Tibial artery (tissue), 4 donors: ENCODE measurements around the gene CDNF.
A peak's percentile ranks its signal among the peaks of the same experiment; 100 is the strongest.

Experiments used
- DNase-seq, 2 donors: peaks; one replicate each; pipeline ENCODE4 v3.0.0-alpha.2; 2019
- H3K27ac ChIP-seq, 2 donors: fragments of 200-600 bp; sonication (generic) in 1 of 2; 1 replicate in 1 of 2; 2 replicates in 1 of 2; pipeline ENCODE4 v1.5.1; 2018 to 2019; ENCODE audit warnings: mild to moderate bottlenecking in 1 of 2
- H3K27me3 ChIP-seq, 2 donors: fragments of 200-600 bp; sonication (generic) in 1 of 2; one replicate each; pipeline versions ENCODE4 v1.5.1 to v1.6.0; 2016 to 2019
- H3K36me3 ChIP-seq, 3 donors: fragments of 200-600 bp; sonication (generic) in 2 of 3; one replicate each; pipeline ENCODE4 v1.5.1; 2016 to 2019; ENCODE audit warnings: mild to moderate bottlenecking in 2 of 3
- H3K4me1 ChIP-seq, 4 donors: fragments of 200-600 bp; sonication (generic) in 2 of 4; 1 replicate in 3 of 4; 2 replicates in 1 of 4; pipeline ENCODE4 v1.5.1; 2016 to 2019
- H3K4me3 ChIP-seq, 2 donors: fragments of 200-600 bp; sonication (generic) in 1 of 2; 1 replicate in 1 of 2; 2 replicates in 1 of 2; pipeline ENCODE4 v1.5.1; 2018 to 2019; ENCODE audit warnings: mild to moderate bottlenecking in 2 of 2
- H3K9me3 ChIP-seq, 3 donors: fragments of 200-600 bp; sonication (generic) in 1 of 3; one replicate each; pipeline ENCODE4 v1.5.1; 2016 to 2019
- intact Hi-C: fragments of 100-400 bp; cut with DNase I; formaldehyde crosslinking; loops from one replicate; pipeline ENCODE4 v1.15.0; 2023; ENCODE audit warnings: low total_unique reads
- TF ChIP-seq, protein P1 (sequence below), 2 experiments: fragments of 200-600 bp in 1 of 2; fragments of 450-650 bp in 1 of 2; IDR thresholded peaks; one replicate each; pipeline ENCODE4 v1.5.1; 2017 to 2019; ENCODE audit warnings: antibody characterized with exemption in 2 of 2, mild to moderate bottlenecking in 1 of 2, moderate library complexity in 1 of 2

CDNF gene

GRCh38 chr10:14838582-14839304, 906 bp upstream of the CDNF start:
- intact Hi-C loops = loop anchor here (5.0 kb wide), 1 partner anchor 39 kb away; the partner anchor contains the start of gene SUV39H2
- TF ChIP-seq, protein P1, sequence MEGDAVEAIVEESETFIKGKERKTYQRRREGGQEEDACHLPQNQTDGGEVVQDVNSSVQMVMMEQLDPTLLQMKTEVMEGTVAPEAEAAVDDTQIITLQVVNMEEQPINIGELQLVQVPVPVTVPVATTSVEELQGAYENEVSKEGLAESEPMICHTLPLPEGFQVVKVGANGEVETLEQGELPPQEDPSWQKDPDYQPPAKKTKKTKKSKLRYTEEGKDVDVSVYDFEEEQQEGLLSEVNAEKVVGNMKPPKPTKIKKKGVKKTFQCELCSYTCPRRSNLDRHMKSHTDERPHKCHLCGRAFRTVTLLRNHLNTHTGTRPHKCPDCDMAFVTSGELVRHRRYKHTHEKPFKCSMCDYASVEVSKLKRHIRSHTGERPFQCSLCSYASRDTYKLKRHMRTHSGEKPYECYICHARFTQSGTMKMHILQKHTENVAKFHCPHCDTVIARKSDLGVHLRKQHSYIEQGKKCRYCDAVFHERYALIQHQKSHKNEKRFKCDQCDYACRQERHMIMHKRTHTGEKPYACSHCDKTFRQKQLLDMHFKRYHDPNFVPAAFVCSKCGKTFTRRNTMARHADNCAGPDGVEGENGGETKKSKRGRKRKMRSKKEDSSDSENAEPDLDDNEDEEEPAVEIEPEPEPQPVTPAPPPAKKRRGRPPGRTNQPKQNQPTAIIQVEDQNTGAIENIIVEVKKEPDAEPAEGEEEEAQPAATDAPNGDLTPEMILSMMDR (IDR thresholded peaks at IDR 0.05) = no peak

DNA sequence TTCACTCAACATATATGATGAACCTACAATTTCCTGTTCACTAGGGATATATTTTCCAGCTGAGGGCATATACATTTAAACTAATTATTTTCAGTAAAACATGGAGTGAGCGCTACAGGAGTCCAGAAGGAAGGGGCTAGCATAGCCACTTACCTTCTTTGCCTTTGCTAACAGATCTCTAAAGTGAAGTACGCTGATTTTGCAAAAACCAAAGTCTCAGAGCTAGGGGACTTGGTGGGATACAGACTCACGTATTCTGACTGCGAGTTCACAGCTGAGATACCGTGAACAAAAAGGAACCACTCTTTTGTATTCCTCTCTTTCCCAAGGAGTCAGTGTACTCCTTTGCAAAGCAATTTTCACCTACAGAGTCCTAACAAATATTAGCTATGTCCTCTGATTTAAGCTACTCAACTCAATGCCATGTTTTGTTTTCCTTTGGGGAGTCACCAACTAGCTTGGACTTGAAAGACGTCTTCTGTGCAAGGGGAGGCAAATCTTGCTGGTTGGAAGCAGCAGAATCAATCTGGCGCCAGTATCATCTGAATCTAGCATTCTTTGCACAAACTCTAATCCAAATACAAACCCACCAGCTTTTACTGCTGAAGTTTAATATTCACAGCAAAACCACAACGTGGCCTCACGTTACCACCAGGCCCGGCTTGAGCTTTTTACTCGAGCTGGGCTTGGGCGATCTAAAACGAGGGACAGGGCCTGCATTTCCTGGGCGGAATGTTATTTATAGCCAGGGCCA, 657 bp downstream of the CDNF start:
- peaks cover 13 to 17% (median 14%) of the 10 kb centered on the region in 3 donors for H3K36me3 ChIP-seq
- DNase-seq = no peak
- H3K9me3 ChIP-seq = no peaks in the 10 kb centered on the region
- H3K4me3 ChIP-seq = peak overlapping the region; percentile 92 to 94
- peaks cover 0 to 24% (median 17%) of the 10 kb centered on the region in 4 donors for H3K4me1 ChIP-seq
- no peaks in the 10 kb centered on the region for H3K27me3 ChIP-seq
- intact Hi-C loops = loop anchor here (5.0 kb wide), 1 partner anchor 40 kb away; the partner anchor contains the start of gene SUV39H2
- peak overlapping the region; percentile 89 to 97 for H3K27ac ChIP-seq
- TF ChIP-seq, protein P1 (IDR thresholded peaks at IDR 0.05) = no peak

More at GRCh38 chr10:14838582-14839304, 906 bp upstream of the CDNF start:
- H3K9me3 ChIP-seq = no peaks in the 10 kb centered on the region
- peaks cover 27 to 30% (median 28%) of the 10 kb centered on the region in 3 donors for H3K36me3 ChIP-seq
- peak overlapping the region; percentile 89 to 97 for H3K27ac ChIP-seq
- peak; percentile 22 to 70 for DNase-seq
- peak overlapping the region; percentile 92 to 94 for H3K4me3 ChIP-seq
- no peaks in the 10 kb centered on the region for H3K27me3 ChIP-seq
- H3K4me1 ChIP-seq = peaks cover 0 to 24% (median 17%) of the 10 kb centered on the region in 4 donors

- intact Hi-C loops = loop anchor here (5.0 kb wide), 1 partner anchor 41 kb away; the partner anchor contains the start of gene SUV39H2
- H3K27ac ChIP-seq = peak overlapping the region in 1 of 2 donors; percentile 97
- H3K36me3 ChIP-seq = peaks cover 3 to 7% (median 4%) of the 10 kb centered on the region in 3 donors
- TF ChIP-seq, protein P1 (IDR thresholded peaks at IDR 0.05) = no peak
- no peaks in the 10 kb centered on the region for H3K27me3 ChIP-seq
- peaks cover 0 to 24% (median 17%) of the 10 kb centered on the region in 4 donors for H3K4me1 ChIP-seq
- H3K4me3 ChIP-seq = no peak overlapping the region
- no peaks in the 10 kb centered on the region for H3K9me3 ChIP-seq
- DNase-seq = no peak
These were observed 1.6 kb downstream of the CDNF start for GRCh38 chr10:14836208-14836607.

DNA sequence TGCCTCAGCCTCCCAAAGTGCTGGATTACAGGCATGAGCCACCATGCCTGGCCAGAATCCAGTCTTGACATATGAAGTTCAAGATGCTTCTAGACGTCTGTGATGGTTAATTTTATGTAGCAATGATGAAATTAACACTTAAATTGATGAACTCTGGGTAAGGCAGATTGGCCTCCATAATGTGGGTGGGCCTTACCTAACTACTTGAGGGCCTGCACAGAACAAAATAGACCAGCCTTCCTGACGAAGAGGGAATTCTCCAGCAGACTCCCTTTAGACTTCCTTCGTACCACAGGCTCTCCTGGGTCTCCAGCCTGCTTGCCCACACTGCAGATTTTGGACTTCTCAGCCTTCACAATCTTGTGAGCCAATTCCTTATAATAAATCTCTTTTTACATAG, 4.7 kb downstream of the CDNF start:
- Histone ChIP-seq H3K27ac (no peak overlapping the region), H3K4me1 (peaks cover 0 to 11% (median 10%) of the 10 kb centered on the region in 4 donors), H3K36me3 (peaks cover 0 to 6% (median 0%) of the 10 kb centered on the region in 3 donors), H3K9me3 (no peaks in the 10 kb centered on the region), H3K27me3 (no peaks in the 10 kb centered on the region), H3K4me3 (no peak overlapping the region)
- intact Hi-C loops = no loop called here
- TF ChIP-seq, protein P1 (IDR thresholded peaks at IDR 0.05) = no peak
- DNase-seq = no peak

- Histone ChIP-seq H3K27ac (no peak overlapping the region), H3K27me3 (no peaks in the 10 kb centered on the region), H3K36me3 (no peaks in the 10 kb centered on the region), H3K4me3 (no peak overlapping the region), H3K4me1 (no peaks in the 10 kb centered on the region), H3K9me3 (no peaks in the 10 kb centered on the region)
- TF ChIP-seq, protein P1 (IDR thresholded peaks at IDR 0.05) = no peak
- intact Hi-C loops = no loop called here
- no peak for DNase-seq
These were observed 11.6 kb downstream of the CDNF start for GRCh38 chr10:14826076-14826829.
